H1 (cell line): Measurements from ENCODE around the gene PCDHA13. TPM values are rescaled to one million over a fixed set of nuclear protein-coding genes. Genes with fewer than 3 reads are reported as not detected.

Experiments used
- CTCF ChIA-PET: fragments of 300-600 bp; sonication (Branson Sonifier 250); formaldehyde crosslinking; loops from one replicate; lab custom pipeline; 2021; ENCODE audit not compliant: partially characterized antibody; lab: Charles Lee
- POLR2A ChIA-PET: fragments of 300-600 bp; sonication (Branson Sonifier 250); formaldehyde crosslinking; loops from one replicate; lab custom pipeline; 2021; ENCODE audit warnings: inconsistent platforms; ENCODE audit not compliant: partially characterized antibody; lab: Charles Lee
- DNase-seq, 2 experiments: peaks; one replicate each; pipeline versions ENCODE4 v3.0.0 to v3.0.0-alpha.2; 2010 to 2022; ENCODE audit warnings: low spot score in 2 of 2, low read depth in 1 of 2, mixed read lengths in 1 of 2
- FAIRE-seq: peaks from 2 replicates; lab custom pipeline; 2011; peaks lifted over from hg19 to GRCh38; lab: Jason Lieb, UNC
- H2AFZ ChIP-seq: 2 replicates; pipeline ENCODE4 v1.8.1; 2012; ENCODE audit warnings: low read length, inconsistent platforms
- H2AK5ac ChIP-seq: 2 replicates; pipeline ENCODE4 v1.6.1; 2013; ENCODE audit warnings: low read depth, low read length
- H2BK120ac ChIP-seq: replicated peaks from 2 replicates; pipeline ENCODE3; 2013; ENCODE audit warnings: low read depth, low read length, inconsistent platforms
- H2BK12ac ChIP-seq: 2 replicates; pipeline ENCODE4 v1.6.1; 2013; ENCODE audit warnings: low read depth, low read length
- H2BK15ac ChIP-seq: 2 replicates; pipeline ENCODE4 v1.6.1; 2013; ENCODE audit warnings: low read length
- H2BK20ac ChIP-seq: 2 replicates; pipeline ENCODE4 v1.6.1; 2013; ENCODE audit warnings: low read length
- H2BK5ac ChIP-seq: 2 replicates; pipeline ENCODE4 v1.6.1; 2013; ENCODE audit warnings: low read depth, low read length
- H3K14ac ChIP-seq: 2 replicates; pipeline ENCODE4 v1.6.1; 2013; ENCODE audit warnings: inconsistent platforms; ENCODE audit not compliant: insufficient read length
- H3K18ac ChIP-seq: 2 replicates; pipeline ENCODE4 v1.6.1; 2013; ENCODE audit warnings: low read length; ENCODE audit errors: extremely low read depth
- H3K23ac ChIP-seq: 2 replicates; pipeline ENCODE4 v1.6.1; 2013; ENCODE audit warnings: inconsistent platforms; ENCODE audit not compliant: insufficient read length
- H3K23me2 ChIP-seq: 2 replicates; pipeline ENCODE4 v1.6.1; 2013; ENCODE audit warnings: low read depth, low read length
- H3K27ac ChIP-seq: 2 replicates; pipeline ENCODE4 v1.6.1; 2011; ENCODE audit warnings: low read depth, low read length, inconsistent platforms
- H3K27me3 ChIP-seq, 4 experiments: replicated peaks in 1 of 4; 1 replicate in 1 of 4; 2 replicates in 3 of 4; pipeline versions ENCODE4 v1.6.1 to v1.8.1; 2011 to 2013; ENCODE audit warnings: low read length in 3 of 4, mild to moderate bottlenecking in 3 of 4, inconsistent platforms in 2 of 4, mixed read lengths in 2 of 4, moderate library complexity in 1 of 4; ENCODE audit not compliant: control insufficient read depth in 3 of 4, insufficient read depth in 3 of 4; ENCODE audit errors: extremely low read depth in 1 of 4
- H3K36me3 ChIP-seq, 4 experiments: 2 replicates each; pipeline versions ENCODE4 v1.6.1 to v1.8.1; 2011 to 2013; ENCODE audit warnings: mild to moderate bottlenecking in 4 of 4, low read length in 3 of 4, moderate library complexity in 2 of 4, control low read depth in 1 of 4, inconsistent platforms in 1 of 4; ENCODE audit not compliant: insufficient read depth in 4 of 4, control insufficient read depth in 2 of 4
- H3K4ac ChIP-seq: replicated peaks from 2 replicates; pipeline ENCODE3; 2013; ENCODE audit warnings: low read length, low read depth, mixed read lengths, inconsistent platforms; ENCODE audit not compliant: insufficient read length
- H3K4me1 ChIP-seq, 4 experiments: replicated peaks in 1 of 4; 1 replicate in 1 of 4; 2 replicates in 3 of 4; pipeline versions ENCODE4 v1.6.1 to v1.8.1; 2011 to 2013; ENCODE audit warnings: low read length in 3 of 4, inconsistent platforms in 2 of 4, mixed read lengths in 1 of 4; ENCODE audit not compliant: insufficient read depth in 4 of 4, control insufficient read depth in 3 of 4
- H3K4me2 ChIP-seq, 2 experiments: 2 replicates each; pipeline versions ENCODE4 v1.6.1 to v1.8.1; 2011 to 2013; ENCODE audit warnings: low read depth in 2 of 2, low read length in 2 of 2, control low read depth in 1 of 2, inconsistent platforms in 1 of 2, mild to moderate bottlenecking in 1 of 2; ENCODE audit not compliant: insufficient read depth in 1 of 2
- H3K4me3 ChIP-seq, 4 experiments: fragments of 200-600, 300-600 bp in 1 of 4; sonication (generic), shearing (Covaris generic), sonication (Bioruptor Twin) in 1 of 4; 2 replicates each; pipeline versions ENCODE4 v1.5.1 to v1.8.1; 2011 to 2016; ENCODE audit warnings: low read length in 4 of 4, low read depth in 3 of 4, control low read depth in 2 of 4, inconsistent platforms in 2 of 4, mild to moderate bottlenecking in 2 of 4, mixed read lengths in 1 of 4, moderate library complexity in 1 of 4; ENCODE audit not compliant: insufficient read depth in 2 of 4; ENCODE audit errors: extremely low read depth in 1 of 4
- H3K56ac ChIP-seq: replicated peaks from 2 replicates; pipeline ENCODE3; 2013; ENCODE audit warnings: low read depth, mild to moderate bottlenecking, mixed read lengths, low read length, inconsistent platforms; ENCODE audit not compliant: insufficient read length
- H3K79me1 ChIP-seq: 2 replicates; pipeline ENCODE4 v1.6.1; 2013; ENCODE audit warnings: low read depth, low read length, control low read depth
- H3K79me2 ChIP-seq, 2 experiments: 2 replicates each; pipeline versions ENCODE4 v1.6.1 to v1.8.1; 2012 to 2013; ENCODE audit warnings: low read length in 2 of 2, mild to moderate bottlenecking in 2 of 2, inconsistent platforms in 1 of 2; ENCODE audit not compliant: insufficient read depth in 2 of 2, control insufficient read depth in 1 of 2
- H3K9ac ChIP-seq, 4 experiments: replicated peaks in 1 of 4; 1 replicate in 1 of 4; 2 replicates in 3 of 4; pipeline versions ENCODE4 v1.6.1 to v1.8.1; 2011 to 2013; ENCODE audit warnings: low read depth in 3 of 4, low read length in 3 of 4, control low read depth in 2 of 4, mild to moderate bottlenecking in 2 of 4, moderate library complexity in 2 of 4, inconsistent platforms in 1 of 4; ENCODE audit errors: extremely low read depth in 1 of 4
- H3K9me3 ChIP-seq, 2 experiments: 2 replicates each; pipeline versions ENCODE4 v1.6.1 to v1.8.1; 2012 to 2013; ENCODE audit warnings: mild to moderate bottlenecking in 2 of 2, moderate library complexity in 2 of 2, control low read depth in 1 of 2, inconsistent platforms in 1 of 2, low read depth in 1 of 2, low read length in 1 of 2, mixed read lengths in 1 of 2; ENCODE audit not compliant: insufficient read depth in 2 of 2
- H4K20me1 ChIP-seq, 2 experiments: replicated peaks in 1 of 2; 2 replicates each; pipeline versions ENCODE3 to v1.8.1; 2011 to 2013; ENCODE audit warnings: inconsistent platforms in 2 of 2, low read length in 2 of 2, mild to moderate bottlenecking in 1 of 2; ENCODE audit not compliant: insufficient read depth in 2 of 2, control insufficient read depth in 1 of 2
- H4K5ac ChIP-seq: 2 replicates; pipeline ENCODE4 v1.6.1; 2013; ENCODE audit warnings: low read length, low read depth, mixed read lengths, inconsistent platforms; ENCODE audit not compliant: insufficient read length
- H4K8ac ChIP-seq: 2 replicates; pipeline ENCODE4 v1.8.0; 2013; ENCODE audit warnings: mild to moderate bottlenecking, moderate library complexity, low read length, inconsistent platforms; ENCODE audit not compliant: insufficient read depth; ENCODE audit errors: extremely low read depth
- H4K91ac ChIP-seq: replicated peaks from 2 replicates; pipeline ENCODE3; 2013; ENCODE audit warnings: low read length, mixed read lengths, inconsistent platforms; ENCODE audit not compliant: insufficient read length
- ASH2L ChIP-seq: fragments of 200-600, 300-600 bp; sonication (generic); IDR thresholded peaks from one replicate; pipeline ENCODE4 v1.7.1; 2017; ENCODE audit warnings: low read length
- HDAC2 ChIP-seq, 2 experiments: fragments of 300-600 bp in 1 of 2; sonication (generic) in 1 of 2; IDR thresholded peaks; 2 replicates each; pipeline ENCODE4 v1.6.1; 2011 to 2012; ENCODE audit warnings: low read depth in 2 of 2, low read length in 2 of 2, mild to moderate bottlenecking in 2 of 2, moderate library complexity in 2 of 2, borderline replicate concordance in 1 of 2, inconsistent platforms in 1 of 2
- HDAC6 ChIP-seq: IDR thresholded peaks from one replicate; pipeline ENCODE4 v1.7.1; 2012; ENCODE audit warnings: low read depth, mild to moderate bottlenecking, inconsistent platforms, low read length, moderate library complexity
- NANOG ChIP-seq: IDR thresholded peaks from 2 replicates; pipeline ENCODE4 v1.6.1; 2011; ENCODE audit warnings: low read length, low read depth, mild to moderate bottlenecking, inconsistent platforms; ENCODE audit not compliant: insufficient read depth, poor library complexity, severe bottlenecking
- SAP30 ChIP-seq: fragments of 300-600 bp; sonication (generic); IDR thresholded peaks from 2 replicates; pipeline ENCODE4 v1.7.1; 2012; ENCODE audit warnings: low read length, moderate library complexity, mild to moderate bottlenecking, inconsistent platforms; ENCODE audit not compliant: insufficient read depth, insufficient replicate concordance
- SUZ12 ChIP-seq: fragments of 200-600 bp; sonication (generic); IDR thresholded peaks from 2 replicates; pipeline ENCODE4 v1.6.1; 2012; ENCODE audit warnings: mild to moderate bottlenecking, inconsistent platforms, low read length, moderate library complexity, mixed read lengths
- TAF7 ChIP-seq: optimal IDR thresholded peaks from 2 replicates; pipeline ENCODE3; 2011; ENCODE audit warnings: low read depth, mild to moderate bottlenecking, inconsistent platforms, low read length, moderate library complexity, borderline replicate concordance
- TEAD4 ChIP-seq: IDR thresholded peaks from 2 replicates; pipeline ENCODE4 v1.6.1; 2012; ENCODE audit warnings: low read depth, low read length, inconsistent platforms, mixed read lengths
- ZNF274 ChIP-seq: IDR thresholded peaks from 2 replicates; pipeline ENCODE4 v1.7.0; 2012; ENCODE audit warnings: low read length, borderline replicate concordance; ENCODE audit errors: extremely low read depth
- WGBS, 2 experiments: shearing (Covaris generic) in 1 of 2; methylation state at CpG; one replicate each; pipeline versions ENCODE4 v1.1.6 to v1.1.7; 2013 to 2015; ENCODE audit warnings: low lambda C conversion rate in 2 of 2, mixed read lengths in 2 of 2, inconsistent platforms in 1 of 2, low coverage in 1 of 2, missing lambda C conversion rate in 1 of 2; ENCODE audit not compliant: insufficient replicate concordance in 2 of 2, insufficient coverage in 1 of 2, insufficient read length in 1 of 2; ENCODE audit errors: extremely low coverage in 1 of 2, missing lambda C conversion rate in 1 of 2; 5-methylcytosine and 5-hydroxymethylcytosine counted together
- polyA plus RNA-seq, 7 experiments: library from polyadenylated mRNA; depleted of rRNA in 3 of 7; stranded (reverse) in 5 of 7; unstranded in 2 of 7; fragments of >200 nt in 5 of 7; fragments of 200-250 nt in 2 of 7; gene quantifications; 1 replicate in 5 of 7; 2 replicates in 1 of 7; 4 replicates in 1 of 7; pipeline versions ENCODE4 v1.2.1 to v1.2.3, GENCODE V29; 2011 to 2013; ENCODE audit warnings: missing spikeins in 2 of 7, mixed read lengths in 2 of 7
- total RNA-seq: library from RNA; stranded (reverse); fragmentation: NEBNext Ultra II Directional; extraction: Animal tissue kit (Norgen Biotek cat#: 25700); gene quantifications from 2 replicates; pipeline ENCODE4 v1.2.1, GENCODE V29; 2021
- TF ChIP-seq, protein P1 (sequence below): IDR thresholded peaks from 2 replicates; pipeline ENCODE4 v1.6.1; 2011; ENCODE audit warnings: low read length, improper control_type of control experiment

PCDHA13 gene
- total and polyA plus RNA-seq, 2 of the 8 experiments (the other 6 are each of a cell fraction or from before 2014, with no cell fraction given): 1.2 to 1.3 TPM

DNA sequence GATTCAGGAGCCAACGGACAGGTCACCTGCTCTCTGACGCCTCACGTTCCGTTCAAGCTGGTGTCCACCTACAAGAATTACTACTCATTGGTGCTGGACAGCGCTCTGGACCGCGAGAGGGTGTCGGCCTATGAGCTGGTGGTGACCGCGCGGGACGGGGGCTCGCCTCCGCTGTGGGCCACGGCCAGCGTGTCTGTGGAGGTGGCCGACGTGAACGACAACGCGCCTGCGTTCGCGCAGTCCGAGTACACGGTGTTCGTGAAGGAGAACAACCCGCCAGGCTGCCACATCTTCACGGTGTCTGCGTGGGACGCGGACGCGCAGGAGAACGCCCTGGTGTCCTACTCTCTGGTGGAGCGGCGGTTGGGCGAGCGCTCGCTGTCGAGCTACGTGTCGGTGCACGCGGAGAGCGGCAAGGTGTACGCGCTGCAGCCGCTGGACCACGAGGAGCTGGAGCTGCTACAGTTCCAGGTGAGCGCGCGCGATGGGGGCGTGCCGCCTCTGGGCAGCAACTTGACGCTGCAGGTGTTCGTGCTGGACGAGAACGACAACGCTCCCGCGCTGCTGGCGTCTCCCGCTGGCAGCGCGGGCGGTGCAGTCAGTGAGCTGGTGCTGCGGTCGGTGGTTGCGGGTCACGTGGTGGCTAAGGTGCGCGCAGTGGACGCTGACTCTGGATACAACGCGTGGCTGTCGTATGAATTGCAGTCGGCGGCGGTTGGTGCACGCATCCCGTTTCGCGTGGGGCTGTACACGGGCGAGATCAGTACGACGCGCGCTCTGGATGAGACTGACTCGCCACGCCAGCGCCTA lies 24.5 kb upstream of the PCDHA13 start:
- no peak overlapping the region for H2BK12ac ChIP-seq
- no peak overlapping the region for H3K23ac ChIP-seq
- DNase-seq (no peak), FAIRE-seq (no peak)
- TF ChIP-seq TAF7: no peak
- TF ChIP-seq TEAD4: no peak
- no peak for TF ChIP-seq ZNF274
- TF ChIP-seq, protein P1, sequence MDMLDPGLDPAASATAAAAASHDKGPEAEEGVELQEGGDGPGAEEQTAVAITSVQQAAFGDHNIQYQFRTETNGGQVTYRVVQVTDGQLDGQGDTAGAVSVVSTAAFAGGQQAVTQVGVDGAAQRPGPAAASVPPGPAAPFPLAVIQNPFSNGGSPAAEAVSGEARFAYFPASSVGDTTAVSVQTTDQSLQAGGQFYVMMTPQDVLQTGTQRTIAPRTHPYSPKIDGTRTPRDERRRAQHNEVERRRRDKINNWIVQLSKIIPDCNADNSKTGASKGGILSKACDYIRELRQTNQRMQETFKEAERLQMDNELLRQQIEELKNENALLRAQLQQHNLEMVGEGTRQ: no peak
- no peak for TF ChIP-seq SAP30
- TF ChIP-seq HDAC6: no peak
- TF ChIP-seq NANOG: no peak
- no peak for TF ChIP-seq HDAC2 (IDR thresholded peaks at IDR 0.05; ENCODE audit: borderline replicate concordance in 1 of 2, low read depth in 2 of 2, low read length in 2 of 2)
- TF ChIP-seq SUZ12: no peak
- TF ChIP-seq ASH2L: no peak
- ChIA-PET CTCF (interaction anchor here (0.9 to 3.4 kb wide), 13 partner anchors 11 to 333 kb away, joined by 3 to 23 read pairs (median 4); partner anchors contain the start of genes PCDHA11, PCDHA12, PCDHA4 and PCDHA6), POLR2A (interaction anchor here (1.6 to 2.1 kb wide), 2 partner anchors 13 to 18 kb away, joined by 4 to 7 read pairs; no protein-coding TSS in a partner anchor)
- no peak overlapping the region for H3K14ac ChIP-seq
- H3K79me2 ChIP-seq: no peaks in the 10 kb centered on the region
- no peaks in the 10 kb centered on the region for H3K23me2 ChIP-seq
- H2BK120ac ChIP-seq: no peak overlapping the region
- no peak overlapping the region for H3K4ac ChIP-seq
- no peak overlapping the region for H3K18ac ChIP-seq
- H4K5ac ChIP-seq: no peak overlapping the region
- no peaks in the 10 kb centered on the region for H3K4me1 ChIP-seq
- no peak overlapping the region for H3K4me3 ChIP-seq
- H3K4me2 ChIP-seq: no peak overlapping the region; a peak in 1 of 4 replicates
- no peaks in the 10 kb centered on the region for H3K79me1 ChIP-seq
- H3K36me3 ChIP-seq: peaks cover 0 to 10% (median 2%) of the 10 kb centered on the region in 4 experiments; a peak in 3 of 8 replicates
- peaks cover 6 to 17% of the 10 kb centered on the region in 2 experiments; a peak in 2 of 4 replicates for H3K9me3 ChIP-seq
- 93% methylated on average over 14 of the region's 94 CpGs; no CpG with 5 or more reads in 1 of the 2 experiments for WGBS, 2 experiments
- H2BK5ac ChIP-seq: no peak overlapping the region
- H3K27me3 ChIP-seq: no peaks in the 10 kb centered on the region
- no peak overlapping the region for H2AK5ac ChIP-seq
- no peak overlapping the region for H3K9ac ChIP-seq
- H2BK15ac ChIP-seq: no peak overlapping the region
- no peak overlapping the region for H4K91ac ChIP-seq
- no peak overlapping the region for H3K56ac ChIP-seq
- H4K20me1 ChIP-seq: no peaks in the 10 kb centered on the region
- no peak overlapping the region for H3K27ac ChIP-seq
- H2BK20ac ChIP-seq: no peak overlapping the region
- H4K8ac ChIP-seq: no peak overlapping the region
- no peak overlapping the region for H2AFZ ChIP-seq
